H9 (cell line): ENCODE measurements around the gene LTBP2. TPM values are rescaled to one million over a fixed set of nuclear protein-coding genes. Genes with fewer than 3 reads are reported as not detected.

Experiments used
- DNase-seq: peaks from one replicate; pipeline ENCODE4 v3.0.0-alpha.2; 2017
- H2AFZ ChIP-seq: one replicate; pipeline ENCODE4 v1.6.1; 2013; ENCODE audit warnings: mild to moderate bottlenecking, low read length, control low read depth, moderate library complexity
- H2AK5ac ChIP-seq: 2 replicates; pipeline ENCODE4 v1.6.1; 2013; ENCODE audit warnings: low read length, control low read depth, mixed read lengths; ENCODE audit not compliant: insufficient read length
- H2BK120ac ChIP-seq: one replicate; pipeline ENCODE4 v1.6.1; 2013; ENCODE audit warnings: low read depth, mild to moderate bottlenecking, low read length, control low read depth, inconsistent platforms; ENCODE audit not compliant: poor library complexity, severe bottlenecking
- H2BK12ac ChIP-seq: 2 replicates; pipeline ENCODE4 v1.6.1; 2013; ENCODE audit warnings: low read length, control low read depth, mixed read lengths, low read depth; ENCODE audit not compliant: insufficient read length
- H2BK15ac ChIP-seq: 2 replicates; pipeline ENCODE4 v1.6.1; 2013; ENCODE audit warnings: low read depth, low read length, control low read depth
- H2BK20ac ChIP-seq: one replicate; pipeline ENCODE4 v1.6.1; 2013; ENCODE audit warnings: low read depth, mild to moderate bottlenecking, low read length, control low read depth, inconsistent platforms; ENCODE audit not compliant: poor library complexity, severe bottlenecking
- H2BK5ac ChIP-seq: 2 replicates; pipeline ENCODE4 v1.6.1; 2013; ENCODE audit warnings: low read length, control low read depth, mixed read lengths; ENCODE audit not compliant: insufficient read length
- H3K14ac ChIP-seq: 2 replicates; pipeline ENCODE4 v1.6.1; 2013; ENCODE audit warnings: low read length, control low read depth; ENCODE audit not compliant: insufficient read depth
- H3K18ac ChIP-seq: 2 replicates; pipeline ENCODE4 v1.6.1; 2013; ENCODE audit warnings: low read depth, mild to moderate bottlenecking, mixed read lengths, low read length, control low read depth; ENCODE audit not compliant: insufficient read length
- H3K23ac ChIP-seq: 2 replicates; pipeline ENCODE4 v1.6.1; 2013; ENCODE audit warnings: low read length, control low read depth, mixed read lengths, low read depth; ENCODE audit not compliant: insufficient read length
- H3K23me2 ChIP-seq: 2 replicates; pipeline ENCODE4 v1.6.1; 2013; ENCODE audit warnings: low read depth, mild to moderate bottlenecking, mixed read lengths, low read length, control low read depth; ENCODE audit not compliant: insufficient read length, poor library complexity, severe bottlenecking
- H3K27ac ChIP-seq: 2 replicates; pipeline ENCODE4 v1.5.1; 2013; ENCODE audit warnings: low read length, control low read depth, mixed read lengths, low read depth; ENCODE audit not compliant: insufficient read length
- H3K27me3 ChIP-seq: 2 replicates; pipeline ENCODE4 v1.6.1; 2013; ENCODE audit warnings: low read length, control low read depth, inconsistent platforms; ENCODE audit not compliant: insufficient read depth
- H3K4ac ChIP-seq: 2 replicates; pipeline ENCODE4 v1.6.1; 2013; ENCODE audit warnings: low read depth, mild to moderate bottlenecking, control low read depth, inconsistent platforms, low read length, moderate library complexity
- H3K4me1 ChIP-seq: 2 replicates; pipeline ENCODE4 v1.6.1; 2013; ENCODE audit warnings: low read length, control low read depth, inconsistent platforms; ENCODE audit not compliant: insufficient read depth
- H3K4me2 ChIP-seq: 2 replicates; pipeline ENCODE4 v1.6.1; 2013; ENCODE audit warnings: low read length, control low read depth, mixed read lengths; ENCODE audit not compliant: insufficient read length, insufficient read depth
- H3K56ac ChIP-seq: 2 replicates; pipeline ENCODE4 v1.6.1; 2013; ENCODE audit warnings: low read depth, mild to moderate bottlenecking, mixed read lengths, low read length, control low read depth; ENCODE audit not compliant: insufficient read length
- H3K79me1 ChIP-seq: 2 replicates; pipeline ENCODE4 v1.6.1; 2013; ENCODE audit warnings: low read depth, mild to moderate bottlenecking, moderate library complexity, low read length, control low read depth, inconsistent platforms; ENCODE audit not compliant: insufficient read depth, poor library complexity, severe bottlenecking
- H3K79me2 ChIP-seq: 2 replicates; pipeline ENCODE4 v1.6.1; 2013; ENCODE audit warnings: low read length, control low read depth, inconsistent platforms; ENCODE audit not compliant: insufficient read depth
- H3K9ac ChIP-seq: 2 replicates; pipeline ENCODE4 v1.6.1; 2013; ENCODE audit warnings: low read length, control low read depth, mixed read lengths; ENCODE audit not compliant: insufficient read length; ENCODE audit errors: extremely low read depth
- H3K9me3 ChIP-seq: one replicate; pipeline ENCODE4 v1.6.1; 2013; ENCODE audit warnings: low read depth, low read length, inconsistent platforms; ENCODE audit not compliant: control insufficient read depth
- H3T11ph ChIP-seq: one replicate; pipeline ENCODE4 v1.6.1; 2013; ENCODE audit warnings: mild to moderate bottlenecking, low read length, control low read depth, inconsistent platforms
- H4K20me1 ChIP-seq: one replicate; pipeline ENCODE4 v1.6.1; 2013; ENCODE audit not compliant: control insufficient read depth, insufficient read length, insufficient read depth
- H4K5ac ChIP-seq: 2 replicates; pipeline ENCODE4 v1.6.1; 2013; ENCODE audit warnings: low read depth, mild to moderate bottlenecking, mixed read lengths, low read length, control low read depth; ENCODE audit not compliant: insufficient read length
- H4K8ac ChIP-seq: replicated peaks from 2 replicates; pipeline ENCODE4 v1.6.1; 2013; ENCODE audit warnings: low read length, control low read depth, mixed read lengths, low read depth; ENCODE audit not compliant: insufficient read length
- H4K91ac ChIP-seq: 2 replicates; pipeline ENCODE4 v1.6.1; 2013; ENCODE audit warnings: low read depth, mild to moderate bottlenecking, moderate library complexity, mixed read lengths, low read length, control low read depth; ENCODE audit not compliant: insufficient read length
- H3K27ac Mint-ChIP-seq, 3 experiments: 2 replicates in 2 of 3; 3 replicates in 1 of 3; pipeline ENCODE4 v1.8.0; 2020 to 2021; ENCODE audit warnings: mixed read lengths in 3 of 3, mild to moderate bottlenecking in 1 of 3, moderate library complexity in 1 of 3
- H3K27me3 Mint-ChIP-seq: 2 replicates; pipeline ENCODE4 v1.8.0; 2021; ENCODE audit warnings: low read depth, mild to moderate bottlenecking, moderate library complexity, mixed read lengths
- H3K36me3 Mint-ChIP-seq, 3 experiments: 2 replicates in 2 of 3; 3 replicates in 1 of 3; pipeline ENCODE4 v1.8.0; 2020 to 2021; ENCODE audit warnings: low read depth in 3 of 3, mixed read lengths in 3 of 3; ENCODE audit not compliant: insufficient read depth in 1 of 3
- H3K4me1 Mint-ChIP-seq, 2 experiments: 2 replicates each; pipeline ENCODE4 v1.8.0; 2020; ENCODE audit warnings: mixed read lengths in 2 of 2
- H3K4me3 Mint-ChIP-seq, 2 experiments: 2 replicates in 1 of 2; 3 replicates in 1 of 2; pipeline ENCODE4 v1.8.0; 2020 to 2021; ENCODE audit warnings: mild to moderate bottlenecking in 2 of 2, mixed read lengths in 2 of 2, moderate library complexity in 1 of 2
- H3K9me3 Mint-ChIP-seq, 2 experiments: 2 replicates in 1 of 2; 3 replicates in 1 of 2; pipeline ENCODE4 v1.8.0; 2020; ENCODE audit warnings: mild to moderate bottlenecking in 2 of 2, mixed read lengths in 2 of 2, moderate library complexity in 1 of 2
- CTCF ChIP-seq: fragments of 200-600 bp; sonication (generic); conservative IDR thresholded peaks from 3 replicates; pipeline ENCODE4 v1.8.0; 2021; ENCODE audit warnings: antibody characterized with exemption, mild to moderate bottlenecking
- WGBS: extraction: QIAGEN DNeasy Blood & Tissue Kit; methylation state at CpG from one replicate; pipeline ENCODE4 v1.1.7; 2013; ENCODE audit warnings: missing lambda C conversion rate, low lambda C conversion rate, mixed read lengths; ENCODE audit not compliant: insufficient read length; ENCODE audit errors: extremely low coverage; 5-methylcytosine and 5-hydroxymethylcytosine counted together
- total RNA-seq: library from RNA; stranded (reverse); gene quantifications from 2 replicates; pipeline ENCODE4 v1.2.1, GENCODE V29; 2021

Gene LTBP2
- total RNA-seq, 1 experiment from 2014 or later = 0.77 TPM

GRCh38 chr14:74504874-74505720 lies 106.9 kb downstream of the LTBP2 start:
- Mint-ChIP-seq H3K36me3 (no peaks in the 10 kb centered on the region; a peak in 1 of 7 replicates), H3K27me3 (peaks cover 16% of the 10 kb centered on the region), H3K27ac (peak overlapping the region in 1 of 3 experiments; percentile 44; a peak in 1 of 7 replicates), H3K9me3 (no peaks in the 10 kb centered on the region), H3K4me3 (no peak overlapping the region), H3K4me1 (peaks cover 38% of the 10 kb centered on the region in 2 experiments)
- H3K4me1 ChIP-seq = no peaks in the 10 kb centered on the region; the same call in 1 of the 2 replicates
- TF ChIP-seq CTCF = no peak
- no peak overlapping the region for H3K18ac ChIP-seq
- H3K79me1 ChIP-seq = no peaks in the 10 kb centered on the region
- H3K27me3 ChIP-seq = no peaks in the 10 kb centered on the region
- WGBS = no CpG with 5 or more reads among the region's 20 CpGs
- no peaks in the 10 kb centered on the region for H3K79me2 ChIP-seq
- no peak overlapping the region for H3K56ac ChIP-seq
- no peaks in the 10 kb centered on the region for H4K20me1 ChIP-seq
- H3K4me2 ChIP-seq = no peak overlapping the region
- H3K27ac ChIP-seq = no peak overlapping the region
- H3K23me2 ChIP-seq = no peaks in the 10 kb centered on the region
- no peak overlapping the region for H2BK20ac ChIP-seq
- H3K23ac ChIP-seq = no peak overlapping the region
- H3K9ac ChIP-seq = no peak overlapping the region
- no peak for DNase-seq
- no peak overlapping the region for H3K14ac ChIP-seq
- H3K9me3 ChIP-seq = no peaks in the 10 kb centered on the region
- no peak overlapping the region for H3T11ph ChIP-seq
- no peak overlapping the region for H3K4ac ChIP-seq
- no peak overlapping the region for H2AK5ac ChIP-seq
- H4K91ac ChIP-seq = no peak overlapping the region
- no peak overlapping the region for H2BK12ac ChIP-seq
- no peak overlapping the region for H2AFZ ChIP-seq
- H2BK120ac ChIP-seq = no peak overlapping the region
- no peak overlapping the region for H2BK5ac ChIP-seq
- no peak overlapping the region for H4K8ac ChIP-seq
- no peak overlapping the region for H4K5ac ChIP-seq
- H2BK15ac ChIP-seq = no peak overlapping the region
